ACHN (cell line): ENCODE results near the gene CHST8.

Source experiments
- DNase-seq: peaks from one replicate; pipeline ENCODE4 v3.0.0-alpha.2; 2015
- in situ Hi-C: cut with HindIII; loops from 2 replicates; pipeline ENCODE4 v1.10.0; 2017; ENCODE audit warnings: low sequenced_read_pairs, low pct_ligation_motif_present, low pct_unique_long_range_greater_than_20kb

The CHST8 gene

GRCh38 chr19:33763633-33764371, 142.0 kb downstream of the CHST8 start:
- no peak for DNase-seq
- in situ Hi-C loops = no loop called here

GRCh38 chr19:33766623-33767022, 144.9 kb downstream of the CHST8 start:
- DNase-seq = no peak
- in situ Hi-C loops = no loop called here

GRCh38 chr19:33767898-33768413, 146.2 kb downstream of the CHST8 start:
- in situ Hi-C loops = no loop called here
- DNase-seq = peak; percentile 34

- DNase-seq = no peak
- in situ Hi-C loops = no loop called here
Measured at GRCh38 chr19:33769208-33769607, 147.5 kb downstream of the CHST8 start.

- no peak for DNase-seq
- in situ Hi-C loops = no loop called here
Measured at GRCh38 chr19:33770107-33770506, 148.4 kb downstream of the CHST8 start.

GRCh38 chr19:33771384-33772101, 149.8 kb downstream of the CHST8 start:
- peak; percentile 60 for DNase-seq
- in situ Hi-C loops = no loop called here

GRCh38 chr19:33772102-33772857, 150.5 kb downstream of the CHST8 start:
- in situ Hi-C loops = no loop called here
- DNase-seq = no peak

- DNase-seq = no peak
- in situ Hi-C loops = no loop called here
Measured at GRCh38 chr19:33772858-33773180, 151.1 kb downstream of the CHST8 start.

GRCh38 chr19:33773704-33774624, 152.2 kb downstream of the CHST8 start:
- in situ Hi-C loops = no loop called here
- no peak for DNase-seq

- in situ Hi-C loops = no loop called here
- no peak for DNase-seq
Measured at GRCh38 chr19:33774751-33775150, 153.0 kb downstream of the CHST8 start.

- in situ Hi-C loops = no loop called here
- DNase-seq = no peak
Measured at GRCh38 chr19:33775731-33776487, 154.2 kb downstream of the CHST8 start.

- in situ Hi-C loops = no loop called here
Measured at GRCh38 chr19:33777351-33777750, 155.6 kb downstream of the CHST8 start.

GRCh38 chr19:33777753-33778088, 156.0 kb downstream of the CHST8 start:
- DNase-seq = no peak
- in situ Hi-C loops = no loop called here

More at GRCh38 chr19:33777351-33777750, 155.6 kb downstream of the CHST8 start:
- no peak for DNase-seq

- peak; percentile 75 for DNase-seq
- in situ Hi-C loops = no loop called here
Measured at GRCh38 chr19:33778089-33778791, 156.5 kb downstream of the CHST8 start.

GRCh38 chr19:33779849-33780248, 158.1 kb downstream of the CHST8 start:
- no peak for DNase-seq
- in situ Hi-C loops = no loop called here

- no peak for DNase-seq
- in situ Hi-C loops = no loop called here
Measured at GRCh38 chr19:33780251-33780650, 158.5 kb downstream of the CHST8 start.

- in situ Hi-C loops = no loop called here
- DNase-seq = no peak
Measured at GRCh38 chr19:33780746-33781145, 159.0 kb downstream of the CHST8 start.
